WTC11 (cell line): Measurements from ENCODE around the gene ANGPTL2. TPM values are rescaled to one million over a fixed set of nuclear protein-coding genes. Genes with fewer than 3 reads are reported as not detected.

Source experiments
- ATAC-seq: fragments of 200-7000 bp; cut with Tn5 transposase; 2 replicates; pipeline ENCODE4 v1.10.0; 2021; ENCODE audit warnings: mild to moderate bottlenecking, moderate library complexity
- CTCF ChIA-PET: fragments of 300-600 bp; sonication (Branson Sonifier 250); formaldehyde crosslinking; loops from one replicate; lab custom pipeline; 2021; ENCODE audit warnings: antibody characterized with exemption; lab: Charles Lee
- POLR2A ChIA-PET: fragments of 350-600 bp; sonication (Branson Sonifier 250); formaldehyde crosslinking; loops from one replicate; lab custom pipeline; 2021; ENCODE audit warnings: antibody characterized with exemption; lab: Charles Lee
- DNase-seq: peaks from one replicate; pipeline ENCODE4 v3.0.0; 2021; ENCODE audit warnings: low spot score
- H3K27ac Mint-ChIP-seq: 2 replicates; pipeline ENCODE4 v1.8.0; 2021; ENCODE audit warnings: mixed read lengths
- H3K27me3 Mint-ChIP-seq: 2 replicates; pipeline ENCODE4 v1.8.0; 2021; ENCODE audit warnings: low read depth, mild to moderate bottlenecking, moderate library complexity, mixed read lengths
- H3K36me3 Mint-ChIP-seq: 2 replicates; pipeline ENCODE4 v1.8.0; 2021; ENCODE audit warnings: mixed read lengths
- H3K4me1 Mint-ChIP-seq: 2 replicates; pipeline ENCODE4 v1.8.0; 2022; ENCODE audit warnings: mixed read lengths
- H3K4me3 Mint-ChIP-seq: 2 replicates; pipeline ENCODE4 v1.8.0; 2021; ENCODE audit warnings: mild to moderate bottlenecking, moderate library complexity, mixed read lengths
- H3K9me3 Mint-ChIP-seq: 2 replicates; pipeline ENCODE4 v1.8.0; 2021; ENCODE audit warnings: mixed read lengths
- AFF4 ChIP-seq: sonication (generic); formaldehyde crosslinking; IDR thresholded peaks from 2 replicates; pipeline ENCODE4 v1.8.1; 2023; ENCODE audit warnings: mild to moderate bottlenecking, missing genetic modification reagents, borderline replicate concordance
- MAX ChIP-seq: sonication (generic); formaldehyde crosslinking; IDR thresholded peaks from 2 replicates; pipeline ENCODE4 v1.8.0; 2022; ENCODE audit warnings: mild to moderate bottlenecking, missing genetic modification reagents
- MXD4 ChIP-seq: fragments of 250-450 bp; sonication (Bioruptor Pico); IDR thresholded peaks from 2 replicates; pipeline ENCODE4 v1.8.0; 2021; ENCODE audit warnings: mild to moderate bottlenecking, moderate library complexity, borderline replicate concordance
- OVOL2 ChIP-seq: fragments of 250-450 bp; sonication (Bioruptor Pico); IDR thresholded peaks from 2 replicates; pipeline ENCODE4 v1.9.0; 2021; ENCODE audit warnings: mild to moderate bottlenecking, borderline replicate concordance
- RELA ChIP-seq: sonication (generic); formaldehyde crosslinking; IDR thresholded peaks from 2 replicates; pipeline ENCODE4 v1.8.1; 2022; ENCODE audit warnings: missing genetic modification reagents, mild to moderate bottlenecking, borderline replicate concordance
- SMAD4 ChIP-seq: sonication (generic); formaldehyde crosslinking; IDR thresholded peaks from 2 replicates; pipeline ENCODE4 v1.8.0; 2022; ENCODE audit warnings: mild to moderate bottlenecking, missing genetic modification reagents
- STAT6 ChIP-seq: sonication (generic); formaldehyde crosslinking; conservative IDR thresholded peaks from 2 replicates; pipeline ENCODE4 v1.8.1; 2023; ENCODE audit warnings: mild to moderate bottlenecking, low read depth, missing genetic modification reagents, moderate library complexity
- TCF7 ChIP-seq: sonication (generic); formaldehyde crosslinking; IDR thresholded peaks from 2 replicates; pipeline ENCODE4 v1.8.0; 2022; ENCODE audit warnings: mild to moderate bottlenecking, low read depth, missing genetic modification reagents, moderate library complexity
- ZNF232 ChIP-seq: sonication (generic); formaldehyde crosslinking; IDR thresholded peaks from 2 replicates; pipeline ENCODE4 v1.8.0; 2022; ENCODE audit warnings: mild to moderate bottlenecking, missing genetic modification reagents
- ZNF317 ChIP-seq: sonication (generic); formaldehyde crosslinking; IDR thresholded peaks from 2 replicates; pipeline ENCODE4 v1.8.1; 2023; ENCODE audit warnings: low read depth, mild to moderate bottlenecking, moderate library complexity, missing genetic modification reagents, borderline replicate concordance
- ZNF416 ChIP-seq: fragments of 250-450 bp; sonication (Bioruptor Pico); IDR thresholded peaks from 2 replicates; pipeline ENCODE4 v1.9.0; 2021; ENCODE audit warnings: mild to moderate bottlenecking, inconsistent platforms
- ZNF423 ChIP-seq: fragments of 250-450 bp; sonication (Bioruptor Pico); IDR thresholded peaks from 2 replicates; pipeline ENCODE4 v2.1.2; 2022; ENCODE audit warnings: mild to moderate bottlenecking, moderate library complexity
- total RNA-seq: library from RNA; stranded (reverse); gene quantifications from 3 replicates; pipeline ENCODE4 v1.2.3, GENCODE V29; 2021
- TF ChIP-seq, protein P1 (sequence below): sonication (generic); formaldehyde crosslinking; IDR thresholded peaks from 2 replicates; pipeline ENCODE4 v1.8.0; 2022; ENCODE audit warnings: mild to moderate bottlenecking, missing genetic modification reagents
- TF ChIP-seq, protein P2 (sequence below): fragments of 250-450 bp; sonication (Bioruptor Pico); IDR thresholded peaks from 2 replicates; pipeline ENCODE4 v2.1.2; 2022; ENCODE audit warnings: mild to moderate bottlenecking, moderate library complexity
- TF ChIP-seq, protein P3 (sequence below): fragments of 250-450 bp; sonication (Bioruptor Pico); IDR thresholded peaks from 2 replicates; pipeline ENCODE4 v1.9.0; 2021; ENCODE audit warnings: mild to moderate bottlenecking
- TF ChIP-seq, protein P4 (sequence below): fragments of 250-450 bp; sonication (Bioruptor Pico); IDR thresholded peaks from 2 replicates; pipeline ENCODE4 v1.9.0; 2021; ENCODE audit warnings: moderate library complexity, mild to moderate bottlenecking, inconsistent platforms, borderline replicate concordance
- TF ChIP-seq, protein P5 (sequence below): sonication (generic); formaldehyde crosslinking; conservative IDR thresholded peaks from 2 replicates; pipeline ENCODE4 v1.8.1; 2022; ENCODE audit warnings: mild to moderate bottlenecking, missing genetic modification reagents
- TF ChIP-seq, protein P6 (sequence below): sonication (generic); formaldehyde crosslinking; IDR thresholded peaks from 2 replicates; pipeline ENCODE4 v1.8.1; 2022; ENCODE audit warnings: mild to moderate bottlenecking, moderate library complexity, missing genetic modification reagents

ANGPTL2 gene
- total RNA-seq, 1 experiment from 2014 or later, result 4.5 TPM

- TF ChIP-seq, protein P1, sequence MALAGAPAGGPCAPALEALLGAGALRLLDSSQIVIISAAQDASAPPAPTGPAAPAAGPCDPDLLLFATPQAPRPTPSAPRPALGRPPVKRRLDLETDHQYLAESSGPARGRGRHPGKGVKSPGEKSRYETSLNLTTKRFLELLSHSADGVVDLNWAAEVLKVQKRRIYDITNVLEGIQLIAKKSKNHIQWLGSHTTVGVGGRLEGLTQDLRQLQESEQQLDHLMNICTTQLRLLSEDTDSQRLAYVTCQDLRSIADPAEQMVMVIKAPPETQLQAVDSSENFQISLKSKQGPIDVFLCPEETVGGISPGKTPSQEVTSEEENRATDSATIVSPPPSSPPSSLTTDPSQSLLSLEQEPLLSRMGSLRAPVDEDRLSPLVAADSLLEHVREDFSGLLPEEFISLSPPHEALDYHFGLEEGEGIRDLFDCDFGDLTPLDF (CRISPR knock-in tag), result no peak
- TF ChIP-seq SMAD4 (CRISPR knock-in tag), result no peak
Measured at GRCh38 chr9:127096208-127096607, 26.2 kb downstream of the ANGPTL2 start (continued).

- Mint-ChIP-seq H3K4me3 (no peak overlapping the region), H3K9me3 (no peaks in the 10 kb centered on the region), H3K27ac (no peak overlapping the region), H3K27me3 (no peaks in the 10 kb centered on the region), H3K4me1 (peaks cover 4% of the 10 kb centered on the region), H3K36me3 (no peaks in the 10 kb centered on the region)
- 0 out of 2 replicates have a peak, but pooled peaks have one; percentile 26 for ATAC-seq
- no peak for DNase-seq
- TF ChIP-seq STAT6 (CRISPR knock-in tag) (no peak), ZNF416 (CRISPR knock-in tag) (no peak), ZNF317 (CRISPR knock-in tag) (no peak), MXD4 (no peak), TCF7 (CRISPR knock-in tag) (no peak), AFF4 (no peak), MAX (no peak), ZNF232 (no peak), ZNF423 (CRISPR knock-in tag) (no peak), RELA (CRISPR knock-in tag) (no peak), OVOL2 (CRISPR knock-in tag) (no peak)
- TF ChIP-seq, protein P2, sequence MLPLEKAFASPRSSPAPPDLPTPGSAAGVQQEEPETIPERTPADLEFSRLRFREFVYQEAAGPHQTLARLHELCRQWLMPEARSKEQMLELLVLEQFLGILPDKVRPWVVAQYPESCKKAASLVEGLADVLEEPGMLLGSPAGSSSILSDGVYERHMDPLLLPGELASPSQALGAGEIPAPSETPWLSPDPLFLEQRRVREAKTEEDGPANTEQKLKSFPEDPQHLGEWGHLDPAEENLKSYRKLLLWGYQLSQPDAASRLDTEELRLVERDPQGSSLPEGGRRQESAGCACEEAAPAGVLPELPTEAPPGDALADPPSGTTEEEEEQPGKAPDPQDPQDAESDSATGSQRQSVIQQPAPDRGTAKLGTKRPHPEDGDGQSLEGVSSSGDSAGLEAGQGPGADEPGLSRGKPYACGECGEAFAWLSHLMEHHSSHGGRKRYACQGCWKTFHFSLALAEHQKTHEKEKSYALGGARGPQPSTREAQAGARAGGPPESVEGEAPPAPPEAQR (CRISPR knock-in tag), result no peak
- TF ChIP-seq, protein P3, sequence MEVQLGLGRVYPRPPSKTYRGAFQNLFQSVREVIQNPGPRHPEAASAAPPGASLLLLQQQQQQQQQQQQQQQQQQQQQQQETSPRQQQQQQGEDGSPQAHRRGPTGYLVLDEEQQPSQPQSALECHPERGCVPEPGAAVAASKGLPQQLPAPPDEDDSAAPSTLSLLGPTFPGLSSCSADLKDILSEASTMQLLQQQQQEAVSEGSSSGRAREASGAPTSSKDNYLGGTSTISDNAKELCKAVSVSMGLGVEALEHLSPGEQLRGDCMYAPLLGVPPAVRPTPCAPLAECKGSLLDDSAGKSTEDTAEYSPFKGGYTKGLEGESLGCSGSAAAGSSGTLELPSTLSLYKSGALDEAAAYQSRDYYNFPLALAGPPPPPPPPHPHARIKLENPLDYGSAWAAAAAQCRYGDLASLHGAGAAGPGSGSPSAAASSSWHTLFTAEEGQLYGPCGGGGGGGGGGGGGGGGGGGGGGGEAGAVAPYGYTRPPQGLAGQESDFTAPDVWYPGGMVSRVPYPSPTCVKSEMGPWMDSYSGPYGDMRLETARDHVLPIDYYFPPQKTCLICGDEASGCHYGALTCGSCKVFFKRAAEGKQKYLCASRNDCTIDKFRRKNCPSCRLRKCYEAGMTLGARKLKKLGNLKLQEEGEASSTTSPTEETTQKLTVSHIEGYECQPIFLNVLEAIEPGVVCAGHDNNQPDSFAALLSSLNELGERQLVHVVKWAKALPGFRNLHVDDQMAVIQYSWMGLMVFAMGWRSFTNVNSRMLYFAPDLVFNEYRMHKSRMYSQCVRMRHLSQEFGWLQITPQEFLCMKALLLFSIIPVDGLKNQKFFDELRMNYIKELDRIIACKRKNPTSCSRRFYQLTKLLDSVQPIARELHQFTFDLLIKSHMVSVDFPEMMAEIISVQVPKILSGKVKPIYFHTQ (CRISPR knock-in tag), result no peak
- TF ChIP-seq, protein P4, sequence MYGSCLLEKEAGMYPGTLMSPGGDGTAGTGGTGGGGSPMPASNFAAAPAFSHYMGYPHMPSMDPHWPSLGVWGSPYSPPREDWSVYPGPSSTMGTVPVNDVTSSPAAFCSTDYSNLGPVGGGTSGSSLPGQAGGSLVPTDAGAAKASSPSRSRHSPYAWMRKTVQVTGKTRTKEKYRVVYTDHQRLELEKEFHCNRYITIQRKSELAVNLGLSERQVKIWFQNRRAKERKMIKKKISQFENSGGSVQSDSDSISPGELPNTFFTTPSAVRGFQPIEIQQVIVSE, result no peak
- TF ChIP-seq, protein P5, sequence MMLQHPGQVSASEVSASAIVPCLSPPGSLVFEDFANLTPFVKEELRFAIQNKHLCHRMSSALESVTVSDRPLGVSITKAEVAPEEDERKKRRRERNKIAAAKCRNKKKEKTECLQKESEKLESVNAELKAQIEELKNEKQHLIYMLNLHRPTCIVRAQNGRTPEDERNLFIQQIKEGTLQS (CRISPR knock-in tag), result no peak
- TF ChIP-seq, protein P6, sequence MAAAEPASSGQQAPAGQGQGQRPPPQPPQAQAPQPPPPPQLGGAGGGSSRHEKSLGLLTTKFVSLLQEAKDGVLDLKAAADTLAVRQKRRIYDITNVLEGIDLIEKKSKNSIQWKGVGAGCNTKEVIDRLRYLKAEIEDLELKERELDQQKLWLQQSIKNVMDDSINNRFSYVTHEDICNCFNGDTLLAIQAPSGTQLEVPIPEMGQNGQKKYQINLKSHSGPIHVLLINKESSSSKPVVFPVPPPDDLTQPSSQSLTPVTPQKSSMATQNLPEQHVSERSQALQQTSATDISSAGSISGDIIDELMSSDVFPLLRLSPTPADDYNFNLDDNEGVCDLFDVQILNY (CRISPR knock-in tag), result no peak
- CTCF ChIA-PET, result interaction anchor here (0.8 kb wide), 1 partner anchor 148 kb away, joined by 3 read pairs; no protein-coding TSS in a partner anchor
- POLR2A ChIA-PET, result no interaction called here
Measured at GRCh38 chr9:127095411-127095810, 27.0 kb downstream of the ANGPTL2 start.
